ENCODE data around the gene C11orf98.

DNA sequence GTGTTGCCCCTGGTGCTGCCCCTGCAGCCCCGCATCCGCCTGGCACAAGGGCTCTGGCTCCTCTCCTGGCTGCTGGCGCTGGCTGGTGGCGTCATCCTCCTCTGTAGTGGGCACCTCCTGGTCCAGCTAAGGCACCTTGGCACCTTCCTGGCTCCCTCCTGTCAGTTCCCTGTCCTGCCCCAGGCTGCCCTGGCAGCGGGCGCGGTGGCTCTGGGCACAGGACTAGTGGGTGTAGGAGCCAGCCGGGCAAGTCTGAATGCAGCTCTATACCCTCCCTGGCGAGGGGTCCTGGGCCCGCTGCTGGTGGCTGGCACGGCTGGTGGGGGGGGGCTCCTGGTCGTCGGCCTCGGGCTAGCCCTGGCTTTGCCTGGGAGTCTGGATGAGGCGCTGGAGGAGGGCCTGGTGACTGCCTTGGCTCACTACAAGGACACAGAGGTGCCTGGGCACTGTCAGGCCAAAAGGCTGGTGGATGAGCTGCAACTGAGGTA lies 51.7 kb downstream of the C11orf98 start:
- TF ChIP-seq, protein P1, sequence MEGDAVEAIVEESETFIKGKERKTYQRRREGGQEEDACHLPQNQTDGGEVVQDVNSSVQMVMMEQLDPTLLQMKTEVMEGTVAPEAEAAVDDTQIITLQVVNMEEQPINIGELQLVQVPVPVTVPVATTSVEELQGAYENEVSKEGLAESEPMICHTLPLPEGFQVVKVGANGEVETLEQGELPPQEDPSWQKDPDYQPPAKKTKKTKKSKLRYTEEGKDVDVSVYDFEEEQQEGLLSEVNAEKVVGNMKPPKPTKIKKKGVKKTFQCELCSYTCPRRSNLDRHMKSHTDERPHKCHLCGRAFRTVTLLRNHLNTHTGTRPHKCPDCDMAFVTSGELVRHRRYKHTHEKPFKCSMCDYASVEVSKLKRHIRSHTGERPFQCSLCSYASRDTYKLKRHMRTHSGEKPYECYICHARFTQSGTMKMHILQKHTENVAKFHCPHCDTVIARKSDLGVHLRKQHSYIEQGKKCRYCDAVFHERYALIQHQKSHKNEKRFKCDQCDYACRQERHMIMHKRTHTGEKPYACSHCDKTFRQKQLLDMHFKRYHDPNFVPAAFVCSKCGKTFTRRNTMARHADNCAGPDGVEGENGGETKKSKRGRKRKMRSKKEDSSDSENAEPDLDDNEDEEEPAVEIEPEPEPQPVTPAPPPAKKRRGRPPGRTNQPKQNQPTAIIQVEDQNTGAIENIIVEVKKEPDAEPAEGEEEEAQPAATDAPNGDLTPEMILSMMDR (IDR thresholded peaks at IDR 0.05): no peak
- TF ChIP-seq POLR2AphosphoS5 (IDR thresholded peaks at IDR 0.05): no peak
- TF ChIP-seq POLR2A (IDR thresholded peaks at IDR 0.05): no peak
